Measurements from ENCODE around the gene MCUR1.
A peak's percentile ranks its signal among the peaks of the same experiment; 100 is the strongest.
"Not testable (repeated sequence)": the region's sequence is repeated elsewhere in the genome, so short reads cannot be mapped to it uniquely, and the experiment has no call there.

Gene MCUR1

GRCh38 chr6:13795041-13795750, 19.2 kb downstream of the MCUR1 start:
- Mint-ChIP-seq H3K27ac (peak overlapping the region; percentile 25 to 88 (median 28)), H3K27me3 (ENCODE audit: low read depth) (no peaks in the 10 kb centered on the region), H3K9me3 (no peaks in the 10 kb centered on the region), H3K4me1 (no peaks in the 10 kb centered on the region), H3K36me3 (ENCODE audit: low read depth) (peaks cover 32% of the 10 kb centered on the region), H3K4me3 (peak overlapping the region in 2 of 3 experiments; percentile 12 to 17)
- TF ChIP-seq, protein P1, sequence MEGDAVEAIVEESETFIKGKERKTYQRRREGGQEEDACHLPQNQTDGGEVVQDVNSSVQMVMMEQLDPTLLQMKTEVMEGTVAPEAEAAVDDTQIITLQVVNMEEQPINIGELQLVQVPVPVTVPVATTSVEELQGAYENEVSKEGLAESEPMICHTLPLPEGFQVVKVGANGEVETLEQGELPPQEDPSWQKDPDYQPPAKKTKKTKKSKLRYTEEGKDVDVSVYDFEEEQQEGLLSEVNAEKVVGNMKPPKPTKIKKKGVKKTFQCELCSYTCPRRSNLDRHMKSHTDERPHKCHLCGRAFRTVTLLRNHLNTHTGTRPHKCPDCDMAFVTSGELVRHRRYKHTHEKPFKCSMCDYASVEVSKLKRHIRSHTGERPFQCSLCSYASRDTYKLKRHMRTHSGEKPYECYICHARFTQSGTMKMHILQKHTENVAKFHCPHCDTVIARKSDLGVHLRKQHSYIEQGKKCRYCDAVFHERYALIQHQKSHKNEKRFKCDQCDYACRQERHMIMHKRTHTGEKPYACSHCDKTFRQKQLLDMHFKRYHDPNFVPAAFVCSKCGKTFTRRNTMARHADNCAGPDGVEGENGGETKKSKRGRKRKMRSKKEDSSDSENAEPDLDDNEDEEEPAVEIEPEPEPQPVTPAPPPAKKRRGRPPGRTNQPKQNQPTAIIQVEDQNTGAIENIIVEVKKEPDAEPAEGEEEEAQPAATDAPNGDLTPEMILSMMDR (IDR thresholded peaks at IDR 0.05; ENCODE audit: unreplicated experiment in 3 of 3), result peak; percentile 89 to 95 (median 93)

DNA sequence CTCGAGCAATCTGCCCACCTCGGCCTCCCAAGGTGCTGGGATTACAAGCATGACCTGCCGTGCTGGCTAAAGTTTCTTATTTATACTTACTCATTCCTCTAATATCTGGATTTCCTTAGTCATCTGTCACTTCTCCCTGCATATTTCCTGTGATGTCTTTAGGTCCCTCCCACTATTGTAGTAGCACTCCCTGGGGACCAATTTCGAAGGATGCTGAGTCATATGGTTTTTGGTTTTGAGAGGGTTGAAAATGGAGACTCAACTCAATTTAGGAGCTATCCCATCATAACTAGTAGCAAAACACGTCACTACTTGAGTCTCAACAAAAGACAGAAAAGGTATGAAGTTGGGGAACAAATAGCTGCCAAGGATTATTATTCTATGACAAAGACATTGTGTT, 20.2 kb downstream of the MCUR1 start:
- H3K4me3 Mint-ChIP-seq, result no peak overlapping the region
- no peaks in the 10 kb centered on the region for H3K9me3 Mint-ChIP-seq
- H3K27ac Mint-ChIP-seq, result no peak overlapping the region
- peaks cover 42% of the 10 kb centered on the region for H3K36me3 Mint-ChIP-seq (ENCODE audit: low read depth)
- H3K27me3 Mint-ChIP-seq (ENCODE audit: low read depth), result no peaks in the 10 kb centered on the region
- H3K4me1 Mint-ChIP-seq, result no peaks in the 10 kb centered on the region
- TF ChIP-seq, protein P1 (IDR thresholded peaks at IDR 0.05; ENCODE audit: unreplicated experiment in 3 of 3), result no peak

DNA sequence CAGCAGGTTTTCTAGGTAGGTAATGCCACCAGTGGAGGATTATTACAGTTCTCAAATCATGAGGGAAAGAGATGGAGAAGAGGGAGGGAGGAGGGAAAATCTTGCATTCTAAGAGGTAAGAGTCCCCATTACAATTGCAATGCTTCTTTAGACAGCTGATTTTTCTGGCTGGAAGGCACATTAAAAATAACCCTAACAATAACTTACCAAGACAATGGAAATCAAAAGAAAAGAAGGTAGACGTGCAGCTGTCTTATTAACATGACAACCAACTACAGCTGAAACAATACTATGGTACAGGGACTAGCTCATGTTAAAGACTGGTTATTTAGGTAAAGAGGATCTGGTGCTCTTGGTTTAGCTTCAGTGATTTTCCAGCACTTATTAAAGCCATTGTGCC, 24.6 kb downstream of the MCUR1 start:
- no peak overlapping the region for H3K4me3 Mint-ChIP-seq
- H3K36me3 Mint-ChIP-seq (ENCODE audit: low read depth), result peaks cover 48% of the 10 kb centered on the region
- TF ChIP-seq, protein P1 (IDR thresholded peaks at IDR 0.05; ENCODE audit: unreplicated experiment in 3 of 3), result no peak
- H3K27me3 Mint-ChIP-seq (ENCODE audit: low read depth), result no peaks in the 10 kb centered on the region
- no peaks in the 10 kb centered on the region for H3K9me3 Mint-ChIP-seq
- no peak overlapping the region for H3K27ac Mint-ChIP-seq
- peaks cover 10% of the 10 kb centered on the region for H3K4me1 Mint-ChIP-seq

GRCh38 chr6:13788820-13789219, 25.5 kb downstream of the MCUR1 start:
- Mint-ChIP-seq H3K4me3 (no peak overlapping the region), H3K9me3 (no peaks in the 10 kb centered on the region), H3K36me3 (ENCODE audit: low read depth) (peaks cover 45% of the 10 kb centered on the region), H3K4me1 (peaks cover 10% of the 10 kb centered on the region), H3K27ac (no peak overlapping the region), H3K27me3 (ENCODE audit: low read depth) (no peaks in the 10 kb centered on the region)
- TF ChIP-seq, protein P1 (IDR thresholded peaks at IDR 0.05; ENCODE audit: unreplicated experiment in 3 of 3), result no peak

DNA sequence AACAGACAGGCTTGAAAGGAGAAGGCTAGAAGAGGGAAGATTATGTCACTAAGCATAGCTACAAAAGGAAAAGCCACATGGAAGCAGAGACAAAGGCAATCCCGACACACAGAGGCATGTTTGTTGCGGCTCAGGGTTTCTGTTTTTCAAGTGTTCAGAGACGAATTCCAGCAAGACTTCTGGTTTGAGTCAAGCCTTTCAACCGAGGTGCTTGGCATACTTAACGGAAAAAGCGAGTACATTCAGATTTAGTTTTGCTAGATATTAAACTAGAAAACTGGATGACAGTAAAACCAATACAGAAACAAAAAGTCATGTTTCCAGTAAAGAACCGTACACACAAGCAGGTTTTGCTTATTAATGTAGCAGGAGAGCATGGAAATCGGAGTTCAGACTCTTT, 27.2 kb downstream of the MCUR1 start:
- peak overlapping the region in 1 of 3 experiments; percentile 14 for H3K4me3 Mint-ChIP-seq
- peak overlapping the region; percentile 52 to 87 (median 85) for H3K27ac Mint-ChIP-seq
- H3K4me1 Mint-ChIP-seq, result peaks cover 10% of the 10 kb centered on the region
- TF ChIP-seq, protein P1 (IDR thresholded peaks at IDR 0.05; ENCODE audit: unreplicated experiment in 3 of 3), result no peak
- H3K27me3 Mint-ChIP-seq (ENCODE audit: low read depth), result no peaks in the 10 kb centered on the region
- no peaks in the 10 kb centered on the region for H3K9me3 Mint-ChIP-seq
- peaks cover 40% of the 10 kb centered on the region for H3K36me3 Mint-ChIP-seq (ENCODE audit: low read depth)

GRCh38 chr6:13780162-13780561, 34.2 kb downstream of the MCUR1 start:
- H3K4me1 Mint-ChIP-seq; H3K36me3 Mint-ChIP-seq (ENCODE audit: low read depth); H3K4me3 Mint-ChIP-seq; H3K27me3 Mint-ChIP-seq (ENCODE audit: low read depth); H3K27ac Mint-ChIP-seq; H3K9me3 Mint-ChIP-seq: not testable (repeated sequence)
